ENCODE measurements around the gene ADARB2.

Gene ADARB2

DNA sequence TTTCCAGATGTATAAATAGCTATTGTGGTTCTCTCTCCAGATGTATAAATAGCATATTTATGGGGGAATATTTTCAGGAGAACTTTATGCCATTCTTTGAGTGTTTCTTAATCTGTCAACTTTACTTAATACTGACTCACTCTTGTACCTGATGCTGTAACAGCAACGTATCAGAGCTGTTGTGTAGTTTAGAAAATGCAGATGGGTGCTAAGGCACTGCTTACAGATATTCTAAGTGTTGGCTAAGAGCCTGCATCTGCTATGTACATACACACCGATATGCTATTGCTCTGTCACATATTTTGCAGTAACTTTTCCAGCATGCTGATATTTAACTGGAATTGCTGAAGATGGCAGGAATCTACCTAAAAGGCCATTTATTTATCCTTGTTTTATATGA lies 609.2 kb downstream of the ADARB2 start:
- Histone ChIP-seq H3K79me2 (ENCODE audit: control insufficient read depth, insufficient read depth, low read length, unreplicated experiment) (no peaks in the 10 kb centered on the region), H3K27ac (ENCODE audit: low read depth, low read length) (no peak overlapping the region), H3K36me3 (ENCODE audit: insufficient read depth, low read length) (peaks cover 33% of the 10 kb centered on the region), H3K4me1 (ENCODE audit: control insufficient read depth, insufficient read depth, low read length, unreplicated experiment) (no peaks in the 10 kb centered on the region), H3K27me3 (ENCODE audit: insufficient read depth, low read length) (no peaks in the 10 kb centered on the region), H2AFZ (ENCODE audit: low read length, unreplicated experiment) (no peak overlapping the region), H3K4me3 (ENCODE audit: low read depth, low read length) (no peak overlapping the region)

DNA sequence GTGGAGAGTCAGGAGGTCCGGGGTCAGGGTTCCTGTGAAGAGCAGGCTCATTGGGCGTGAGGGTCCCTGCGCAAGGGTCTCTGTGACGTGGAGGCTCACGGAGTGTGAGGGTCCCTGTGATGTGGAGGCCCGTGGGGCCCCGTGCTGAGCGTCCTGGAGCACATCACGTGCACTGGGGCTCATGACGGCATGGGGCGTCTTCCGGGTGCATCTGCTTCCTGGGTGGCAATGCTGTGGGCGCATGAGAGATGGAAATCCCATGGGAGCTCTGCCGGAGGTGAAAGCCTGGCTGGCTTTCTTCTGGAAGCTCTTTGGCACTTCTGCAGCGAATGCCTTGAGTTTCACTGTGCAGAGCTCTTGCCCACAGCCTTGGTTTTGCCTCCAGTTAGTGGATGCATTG lies 609.7 kb downstream of the ADARB2 start:
- no peaks in the 10 kb centered on the region for H3K4me1 ChIP-seq (ENCODE audit: control insufficient read depth, insufficient read depth, low read length, unreplicated experiment)
- no peak overlapping the region for H2AFZ ChIP-seq (ENCODE audit: low read length, unreplicated experiment)
- no peak overlapping the region for H3K27ac ChIP-seq (ENCODE audit: low read depth, low read length)
- no peaks in the 10 kb centered on the region for H3K79me2 ChIP-seq (ENCODE audit: control insufficient read depth, insufficient read depth, low read length, unreplicated experiment)
- H3K4me3 ChIP-seq (ENCODE audit: low read depth, low read length), result no peak overlapping the region
- H3K27me3 ChIP-seq (ENCODE audit: insufficient read depth, low read length), result no peaks in the 10 kb centered on the region
- peaks cover 33% of the 10 kb centered on the region for H3K36me3 ChIP-seq (ENCODE audit: insufficient read depth, low read length)
